ENCODE measurements around the gene CBR1.

GRCh38 chr21:36073181-36073580 is 3.4 kb downstream of the CBR1 start:
- TF ChIP-seq POLR2AphosphoS5 (IDR thresholded peaks at IDR 0.05), result no peak
- no peak for TF ChIP-seq CTCF (IDR thresholded peaks at IDR 0.05; ENCODE audit: poor library complexity, severe bottlenecking)
